ENCODE measurements around the gene TMEM243. TPM values are rescaled to one million over a fixed set of nuclear protein-coding genes. Genes with fewer than 3 reads are reported as not detected.
"Not testable (repeated sequence)": the region's sequence is repeated elsewhere in the genome, so short reads cannot be mapped to it uniquely, and the experiment has no call there.

Gene TMEM243
- polyA plus RNA-seq (ENCODE audit: insufficient read length), result 13.3 TPM

GRCh38 chr7:87219545-87220025 is at the start of gene TMEM243:
Gene TMEM243 (minus strand): TSS chr7:87219732. CDS start chr7:87219503, 229 bp downstream.
- DNase-seq (ENCODE audit: low read depth), result no peak

- no peak for DNase-seq (ENCODE audit: low read depth)
These were observed 47.8 kb upstream of the TMEM243 start for GRCh38 chr7:87267239-87267900.

GRCh38 chr7:87263537-87263936 is 44.0 kb upstream of the TMEM243 start:
- DNase-seq (ENCODE audit: low read depth), result no peak

GRCh38 chr7:87253589-87254087 is 34.1 kb upstream of the TMEM243 start:
- no peak for DNase-seq (ENCODE audit: low read depth)

- DNase-seq (ENCODE audit: low read depth), result not testable (repeated sequence)
These were observed 26.1 kb upstream of the TMEM243 start for GRCh38 chr7:87245671-87246070.

- not testable (repeated sequence) for DNase-seq (ENCODE audit: low read depth)
These were observed 19.0 kb upstream of the TMEM243 start for GRCh38 chr7:87238464-87239051.

GRCh38 chr7:87234949-87235348 is 15.4 kb upstream of the TMEM243 start:
- DNase-seq (ENCODE audit: low read depth), result no peak

GRCh38 chr7:87231711-87232110 is 12.2 kb upstream of the TMEM243 start:
- DNase-seq (ENCODE audit: low read depth), result no peak

- DNase-seq (ENCODE audit: low read depth), result no peak
These were observed 11.7 kb upstream of the TMEM243 start for GRCh38 chr7:87231258-87231657.

GRCh38 chr7:87226495-87226894 is 7.0 kb upstream of the TMEM243 start:
- DNase-seq (ENCODE audit: low read depth), result no peak

- DNase-seq (ENCODE audit: low read depth), result no peak
These were observed 6.2 kb upstream of the TMEM243 start for GRCh38 chr7:87225696-87226095.

- no peak for DNase-seq (ENCODE audit: low read depth)
These were observed 4.1 kb upstream of the TMEM243 start for GRCh38 chr7:87223666-87224065.

GRCh38 chr7:87220734-87221215 is 1.2 kb upstream of the TMEM243 start:
- DNase-seq (ENCODE audit: low read depth), result no peak

GRCh38 chr7:87220026-87220733 is 648 bp upstream of the TMEM243 start:
- DNase-seq (ENCODE audit: low read depth), result no peak

GRCh38 chr7:87218796-87219544 is 562 bp downstream of the TMEM243 start:
- no peak for DNase-seq (ENCODE audit: low read depth)

GRCh38 chr7:87217983-87218653 is 1.4 kb downstream of the TMEM243 start:
- DNase-seq (ENCODE audit: low read depth), result no peak

GRCh38 chr7:87216701-87217508 is 2.6 kb downstream of the TMEM243 start:
- DNase-seq (ENCODE audit: low read depth), result no peak

GRCh38 chr7:87215046-87215445 is 4.5 kb downstream of the TMEM243 start:
- no peak for DNase-seq (ENCODE audit: low read depth)

GRCh38 chr7:87213811-87214210 is 5.7 kb downstream of the TMEM243 start:
- DNase-seq (ENCODE audit: low read depth), result no peak

- DNase-seq (ENCODE audit: low read depth), result no peak
These were observed 6.3 kb downstream of the TMEM243 start for GRCh38 chr7:87213252-87213651.

All from forelimb muscle (tissue), 1 donor.